NCI-H345 treated with DMSO at 0.1 percent for 48 hours (cell line): ENCODE results near the gene DNASE1L2.
A peak's percentile ranks its signal among the peaks of the same experiment; 100 is the strongest.
"Not testable (repeated sequence)": the region's sequence is repeated elsewhere in the genome, so short reads cannot be mapped to it uniquely, and the experiment has no call there.

Experiments used
- DNase-seq: peaks from one replicate; lab custom pipeline; 2025; ENCODE audit not compliant: unreplicated experiment; lab: John Stamatoyannopoulos, UW

Gene DNASE1L2

GRCh38 chr16:2238150-2238837 lies 2.0 kb downstream of the DNASE1L2 start:
- no peak for DNase-seq

GRCh38 chr16:2238838-2239675 lies 2.8 kb downstream of the DNASE1L2 start:
- DNase-seq = no peak

GRCh38 chr16:2240331-2240730 lies 4.1 kb downstream of the DNASE1L2 start:
- DNase-seq = not testable (repeated sequence)

- DNase-seq = no peak
Measured at GRCh38 chr16:2242598-2242997, 6.4 kb downstream of the DNASE1L2 start.

GRCh38 chr16:2243031-2243528 lies 6.8 kb downstream of the DNASE1L2 start:
- DNase-seq = no peak

GRCh38 chr16:2243781-2244180 lies 7.5 kb downstream of the DNASE1L2 start:
- DNase-seq = no peak

GRCh38 chr16:2244301-2244700 lies 8.1 kb downstream of the DNASE1L2 start:
- DNase-seq = no peak

GRCh38 chr16:2244926-2245795 lies 8.9 kb downstream of the DNASE1L2 start:
- no peak for DNase-seq

GRCh38 chr16:2246301-2246885 lies 10.1 kb downstream of the DNASE1L2 start:
- DNase-seq = no peak

- DNase-seq = no peak
Measured at GRCh38 chr16:2250652-2251295, 14.5 kb downstream of the DNASE1L2 start.

- peak; percentile 82 for DNase-seq
Measured at GRCh38 chr16:2251296-2252111, 15.3 kb downstream of the DNASE1L2 start, which contains the start of gene ECI1. Gene ECI1, minus strand, starts transcription at chr16:2251587. Its CDS starts 21 bp downstream, at chr16:2251566.

- DNase-seq = no peak
Measured at GRCh38 chr16:2252806-2253148, 16.5 kb downstream of the DNASE1L2 start.

GRCh38 chr16:2253293-2253692 lies 17.0 kb downstream of the DNASE1L2 start:
- DNase-seq = no peak

GRCh38 chr16:2256531-2257140 lies 20.4 kb downstream of the DNASE1L2 start:
- DNase-seq = no peak

GRCh38 chr16:2257726-2258125 lies 21.5 kb downstream of the DNASE1L2 start:
- no peak for DNase-seq

- not testable (repeated sequence) for DNase-seq
Measured at GRCh38 chr16:2258530-2258929, 22.3 kb downstream of the DNASE1L2 start.

- no peak for DNase-seq
Measured at GRCh38 chr16:2260250-2260649, 24.0 kb downstream of the DNASE1L2 start.

GRCh38 chr16:2263026-2263425 lies 26.8 kb downstream of the DNASE1L2 start:
- not testable (repeated sequence) for DNase-seq

- DNase-seq = not testable (repeated sequence)
Measured at GRCh38 chr16:2266887-2267286, 30.6 kb downstream of the DNASE1L2 start.
